Astrocyte of the spinal cord (primary cell): ENCODE results near the gene METTL24.

Source experiments
- DNase-seq: peaks from one replicate; pipeline ENCODE4 v3.0.0; 2011; ENCODE audit warnings: low read depth, low spot score
- H3K4me3 ChIP-seq: 2 replicates; pipeline ENCODE4 v1.5.1; 2011; ENCODE audit warnings: low read depth, mild to moderate bottlenecking, low read length, moderate library complexity
- CTCF ChIP-seq: IDR thresholded peaks from 2 replicates; pipeline ENCODE4 v1.5.1; 2012; ENCODE audit warnings: low read depth, mild to moderate bottlenecking, low read length, inconsistent platforms
- in situ Hi-C: cut with HindIII; loops from 2 replicates; pipeline ENCODE4 v1.10.0; 2017; ENCODE audit warnings: low sequenced_read_pairs

Gene METTL24

GRCh38 chr6:110364364-110365105, 6.4 kb upstream of the METTL24 start:
- H3K4me3 ChIP-seq, result no peak overlapping the region
- in situ Hi-C loops, result no loop called here
- TF ChIP-seq CTCF, result no peak
- no peak for DNase-seq

GRCh38 chr6:110363748-110364147, 5.6 kb upstream of the METTL24 start:
- no peak for DNase-seq
- no peak overlapping the region for H3K4me3 ChIP-seq
- in situ Hi-C loops, result no loop called here
- TF ChIP-seq CTCF, result no peak

- no peak for TF ChIP-seq CTCF
- DNase-seq, result no peak
- in situ Hi-C loops, result no loop called here
- H3K4me3 ChIP-seq, result no peak overlapping the region
These were observed 2.5 kb upstream of the METTL24 start for GRCh38 chr6:110360676-110361075.

- in situ Hi-C loops, result no loop called here
- no peak overlapping the region for H3K4me3 ChIP-seq
- peak; percentile 35 for DNase-seq
- no peak for TF ChIP-seq CTCF
These were observed 1.4 kb upstream of the METTL24 start for GRCh38 chr6:110359556-110359955.

- H3K4me3 ChIP-seq, result peak overlapping the region; percentile 6
- no peak for TF ChIP-seq CTCF
- in situ Hi-C loops, result no loop called here
- no peak for DNase-seq
These were observed 508 bp upstream of the METTL24 start for GRCh38 chr6:110358553-110359160.

GRCh38 chr6:110357298-110357663, 868 bp downstream of the METTL24 start:
- in situ Hi-C loops, result no loop called here
- TF ChIP-seq CTCF, result no peak
- no peak for DNase-seq
- H3K4me3 ChIP-seq, result peak overlapping the region; percentile 22
